GM18499 (cell line): ENCODE results near the gene EPYC.
A peak's percentile ranks its signal among the peaks of the same experiment; 100 is the strongest.

ENCODE experiments used
- ATAC-seq: cut with Tn5 transposase; IDR thresholded peaks from one replicate; pipeline ENCODE4 v1.9.1; 2021; ENCODE audit warnings: moderate number of reproducible peaks; ENCODE audit not compliant: insufficient read depth, unreplicated experiment

Gene EPYC

DNA sequence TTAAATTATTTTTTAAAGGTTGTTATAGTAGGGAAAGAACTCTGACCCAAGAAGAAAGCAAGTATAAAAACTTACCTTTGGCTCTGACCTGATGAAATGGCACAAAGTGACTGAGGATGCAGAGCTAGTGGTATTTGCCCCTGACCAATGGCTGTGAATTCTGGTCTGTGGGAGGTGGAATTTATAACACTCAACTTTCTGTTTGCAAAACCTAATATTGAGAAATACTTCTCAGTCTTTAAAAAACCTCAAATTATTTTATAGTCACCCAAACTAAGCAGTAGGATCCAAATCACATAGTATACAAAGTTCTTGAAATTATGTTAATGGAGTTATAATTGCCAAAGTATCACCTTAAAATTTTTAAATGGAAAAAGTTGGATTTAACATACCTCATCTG is at the start of gene EPYC:
TSS of gene EPYC (minus strand) at position 101 of the 400 bp plus-strand sequence. CDS start 2,407 bp downstream, outside the sequence.
- no peak for ATAC-seq

DNA sequence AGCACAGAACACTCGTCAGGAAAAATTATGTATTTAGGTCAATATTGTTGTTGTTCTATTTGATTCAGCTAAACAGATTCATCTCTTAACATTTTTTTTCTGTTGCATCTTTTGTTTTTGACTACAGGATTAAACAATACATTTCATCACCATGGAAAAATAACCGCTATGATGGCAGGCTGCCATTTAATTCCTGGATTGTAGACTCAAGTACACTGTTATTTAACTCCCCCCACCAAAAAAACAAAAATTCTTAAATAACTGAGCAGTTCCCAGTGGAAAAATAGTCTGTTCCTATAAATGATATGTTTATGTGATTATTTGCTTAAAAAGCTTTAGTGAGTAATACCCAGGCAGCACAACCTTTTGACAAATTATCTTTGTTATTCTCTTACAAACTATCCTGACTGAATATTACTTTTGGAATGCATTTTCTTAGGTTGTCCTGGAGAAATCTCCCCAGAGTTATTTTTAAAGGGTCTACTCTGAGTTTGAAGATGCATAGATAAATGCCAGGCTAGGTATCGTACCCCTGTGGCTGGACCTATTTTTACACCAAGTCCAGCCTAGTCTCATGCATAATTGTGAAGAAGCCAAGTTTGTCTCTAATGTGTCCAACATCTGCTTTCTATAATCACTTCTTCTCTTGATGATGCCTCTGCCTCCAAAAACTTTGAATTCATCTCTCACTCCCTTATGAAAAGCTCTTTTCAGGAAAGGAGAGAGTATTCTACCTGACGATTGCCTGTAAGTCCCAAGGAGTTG is 49.4 kb upstream of the EPYC start:
- ATAC-seq: no peak

GRCh38 chr12:91052026-91052425 is 47.3 kb upstream of the EPYC start:
- no peak for ATAC-seq

GRCh38 chr12:91044586-91044985 is 39.8 kb upstream of the EPYC start:
- ATAC-seq: no peak

DNA sequence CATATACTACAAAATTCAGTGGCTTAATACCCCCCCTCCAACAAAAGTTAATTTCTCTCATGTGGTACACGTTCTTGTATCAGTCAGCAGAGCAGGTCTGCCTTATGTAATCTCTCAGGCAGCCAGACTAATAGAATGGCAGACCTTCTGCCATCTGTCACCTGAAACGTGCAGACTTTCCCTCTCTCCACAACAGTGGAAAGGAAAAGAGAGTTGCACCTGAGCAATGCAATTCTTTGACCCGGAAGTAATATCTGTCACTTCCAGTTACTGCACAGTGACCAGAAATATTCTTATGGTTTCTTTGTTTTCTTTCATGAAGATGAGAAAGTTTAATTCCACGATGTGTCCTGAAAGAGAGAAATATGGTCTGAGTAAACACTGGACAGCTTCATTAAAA is 38.6 kb upstream of the EPYC start:
- ATAC-seq: no peak

DNA sequence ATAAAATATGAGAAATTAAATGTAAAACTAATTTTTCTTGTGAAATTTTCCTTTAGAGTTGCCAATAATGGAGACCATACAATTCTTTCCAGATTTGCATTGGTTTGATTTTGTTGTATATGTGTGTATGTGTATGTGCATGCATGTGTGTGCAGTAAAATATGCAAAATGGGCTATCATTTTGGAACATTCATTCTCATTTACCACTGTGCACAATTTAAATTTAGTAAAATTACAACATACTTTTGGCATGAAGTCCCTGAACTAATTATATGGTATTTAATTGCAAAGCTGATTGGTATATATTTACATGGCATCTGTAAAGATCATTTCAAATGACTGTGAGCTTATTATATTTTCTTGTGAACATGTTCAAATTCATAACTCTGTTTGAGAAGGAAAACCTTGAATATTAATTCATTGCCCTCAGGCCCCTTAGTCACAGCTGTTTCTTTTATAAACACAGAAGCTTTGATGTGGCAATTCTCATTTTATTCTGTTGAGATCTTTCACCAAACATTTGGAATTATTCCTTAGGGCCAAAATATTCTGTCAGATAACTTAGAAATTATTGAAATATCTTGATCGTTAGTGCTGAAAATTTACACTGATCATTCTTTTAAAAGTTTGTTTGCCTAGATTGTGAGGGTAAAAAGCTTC is 35.5 kb upstream of the EPYC start:
- no peak for ATAC-seq

GRCh38 chr12:91037276-91037675 is 32.5 kb upstream of the EPYC start:
- no peak for ATAC-seq

DNA sequence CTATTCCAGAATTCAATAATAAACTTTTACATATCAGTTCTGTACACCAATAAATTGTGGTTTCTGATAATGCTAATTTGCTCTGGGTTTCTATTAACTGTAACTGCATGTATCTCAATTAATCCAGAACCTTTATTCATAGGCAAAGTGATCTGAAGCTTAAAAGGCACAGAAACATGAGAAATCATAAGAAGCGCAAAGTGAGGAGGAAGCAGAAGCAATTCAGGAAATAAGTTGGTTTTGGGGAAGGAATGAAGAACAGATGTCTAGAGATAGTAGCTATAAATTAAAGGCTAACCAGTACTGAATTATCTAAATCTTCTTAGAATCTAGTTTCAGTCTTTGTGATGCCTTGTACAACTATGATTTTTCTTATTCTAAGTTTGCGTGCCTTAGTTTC is 28.5 kb upstream of the EPYC start:
- ATAC-seq: no peak

DNA sequence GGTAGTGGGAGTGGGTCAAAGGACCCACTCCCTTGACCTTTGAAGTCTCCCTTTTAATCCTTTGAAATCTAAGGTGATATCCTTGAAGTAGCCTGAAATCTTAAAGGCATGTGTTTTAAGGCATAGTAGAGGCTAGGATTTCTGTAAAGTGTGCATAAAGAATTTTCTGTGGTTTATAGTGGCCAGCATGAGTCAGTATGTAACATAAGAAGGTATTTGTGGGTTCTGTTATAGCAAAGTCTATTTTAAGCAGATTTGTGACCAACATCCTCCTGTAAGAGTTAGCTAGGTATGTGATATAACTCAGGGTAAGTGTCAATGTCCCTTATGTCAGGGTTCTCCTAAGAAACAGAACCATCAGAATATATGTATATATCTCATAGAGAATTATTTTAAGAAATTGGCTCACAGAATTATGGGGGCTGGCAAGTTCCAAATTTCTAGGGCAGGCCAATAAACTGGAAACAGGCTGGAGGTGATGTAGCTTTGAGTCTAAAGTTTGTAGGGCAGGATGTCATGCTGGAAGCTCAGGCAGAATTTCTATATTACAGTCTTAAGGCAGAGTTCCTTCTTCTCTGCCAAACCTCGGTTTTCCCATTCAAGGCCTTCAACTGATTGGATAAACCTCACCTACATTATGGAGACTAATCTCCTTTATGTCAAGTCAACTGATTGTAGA is 18.7 kb upstream of the EPYC start:
- peak; percentile 96 for ATAC-seq

- ATAC-seq: no peak
These were observed 16.3 kb upstream of the EPYC start for GRCh38 chr12:91021076-91021475.

GRCh38 chr12:91019455-91019854 is 14.7 kb upstream of the EPYC start:
- ATAC-seq: no peak

- no peak for ATAC-seq
These were observed 12.9 kb upstream of the EPYC start for GRCh38 chr12:91017511-91018263.

- ATAC-seq: no peak
These were observed 12.3 kb upstream of the EPYC start for GRCh38 chr12:91017043-91017442.

DNA sequence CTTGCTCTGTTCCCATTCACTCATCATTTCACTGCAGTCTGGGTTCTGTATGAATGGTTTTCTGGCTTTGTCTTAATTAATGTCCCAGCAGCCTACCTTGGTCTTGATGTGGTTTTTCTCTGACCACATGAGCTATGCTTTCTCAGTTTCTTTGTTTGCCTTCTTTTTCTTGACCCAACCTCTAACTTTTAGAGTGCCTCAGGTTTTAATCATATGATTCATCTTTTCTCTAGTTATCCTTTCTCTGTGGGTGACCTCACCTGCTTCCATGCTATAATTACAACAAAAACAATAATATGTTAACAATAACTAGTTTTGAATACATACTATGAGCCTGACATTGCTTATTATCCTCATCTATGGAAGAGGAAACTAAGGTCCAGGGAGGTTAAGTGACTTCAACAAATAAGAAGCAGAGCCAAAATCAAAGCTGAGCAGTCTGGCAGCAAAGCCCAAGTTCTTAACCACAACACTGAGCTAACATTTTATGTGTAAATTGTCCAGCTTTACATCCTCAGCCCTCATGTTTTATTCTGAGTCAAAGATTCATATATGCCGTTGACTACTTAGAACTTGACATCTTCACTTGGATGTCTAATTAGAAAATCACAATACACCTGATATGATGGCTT is 4.7 kb upstream of the EPYC start:
- ATAC-seq: peak; percentile 91

- ATAC-seq: peak; percentile 68
These were observed 2.9 kb upstream of the EPYC start for GRCh38 chr12:91007531-91008290.

- ATAC-seq: no peak
These were observed 1.0 kb downstream of the EPYC start for GRCh38 chr12:91003737-91004136.

DNA sequence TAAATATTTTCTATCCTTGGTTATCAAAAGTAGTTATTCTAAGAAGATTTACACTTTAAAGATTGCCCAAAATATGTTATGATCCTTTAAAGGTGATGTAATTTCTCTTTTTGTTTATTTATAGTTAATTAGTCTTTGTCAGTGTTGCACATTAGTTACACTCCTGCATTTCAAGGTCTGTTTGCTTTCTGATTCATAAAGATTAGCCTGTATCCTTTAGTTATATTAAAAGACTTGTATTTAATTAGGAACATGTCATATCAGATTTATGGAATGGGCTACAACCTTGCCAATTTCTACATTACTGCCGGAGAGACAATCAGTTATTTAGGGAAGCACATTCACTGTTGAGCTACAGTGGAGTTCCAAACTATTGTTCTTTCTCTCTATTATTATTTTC is 3.5 kb downstream of the EPYC start:
- no peak for ATAC-seq

GRCh38 chr12:90999966-91000365 is 4.8 kb downstream of the EPYC start:
- ATAC-seq: no peak

GRCh38 chr12:90999527-90999926 is 5.2 kb downstream of the EPYC start:
- no peak for ATAC-seq

- no peak for ATAC-seq
These were observed 9.8 kb downstream of the EPYC start for GRCh38 chr12:90995010-90995409.
